H9 (cell line): ENCODE results near the gene PRPF40A. TPM values are rescaled to one million over a fixed set of nuclear protein-coding genes. Genes with fewer than 3 reads are reported as not detected.

ENCODE experiments used
- DNase-seq: peaks from one replicate; pipeline ENCODE4 v3.0.0-alpha.2; 2017
- H2AFZ ChIP-seq: one replicate; pipeline ENCODE4 v1.6.1; 2013; ENCODE audit warnings: mild to moderate bottlenecking, low read length, control low read depth, moderate library complexity
- H2AK5ac ChIP-seq: 2 replicates; pipeline ENCODE4 v1.6.1; 2013; ENCODE audit warnings: low read length, control low read depth, mixed read lengths; ENCODE audit not compliant: insufficient read length
- H2BK120ac ChIP-seq: one replicate; pipeline ENCODE4 v1.6.1; 2013; ENCODE audit warnings: low read depth, mild to moderate bottlenecking, low read length, control low read depth, inconsistent platforms; ENCODE audit not compliant: poor library complexity, severe bottlenecking
- H2BK12ac ChIP-seq: 2 replicates; pipeline ENCODE4 v1.6.1; 2013; ENCODE audit warnings: low read length, control low read depth, mixed read lengths, low read depth; ENCODE audit not compliant: insufficient read length
- H2BK15ac ChIP-seq: 2 replicates; pipeline ENCODE4 v1.6.1; 2013; ENCODE audit warnings: low read depth, low read length, control low read depth
- H2BK20ac ChIP-seq: one replicate; pipeline ENCODE4 v1.6.1; 2013; ENCODE audit warnings: low read depth, mild to moderate bottlenecking, low read length, control low read depth, inconsistent platforms; ENCODE audit not compliant: poor library complexity, severe bottlenecking
- H2BK5ac ChIP-seq: 2 replicates; pipeline ENCODE4 v1.6.1; 2013; ENCODE audit warnings: low read length, control low read depth, mixed read lengths; ENCODE audit not compliant: insufficient read length
- H3K14ac ChIP-seq: 2 replicates; pipeline ENCODE4 v1.6.1; 2013; ENCODE audit warnings: low read length, control low read depth; ENCODE audit not compliant: insufficient read depth
- H3K18ac ChIP-seq: 2 replicates; pipeline ENCODE4 v1.6.1; 2013; ENCODE audit warnings: low read depth, mild to moderate bottlenecking, mixed read lengths, low read length, control low read depth; ENCODE audit not compliant: insufficient read length
- H3K23ac ChIP-seq: 2 replicates; pipeline ENCODE4 v1.6.1; 2013; ENCODE audit warnings: low read length, control low read depth, mixed read lengths, low read depth; ENCODE audit not compliant: insufficient read length
- H3K23me2 ChIP-seq: 2 replicates; pipeline ENCODE4 v1.6.1; 2013; ENCODE audit warnings: low read depth, mild to moderate bottlenecking, mixed read lengths, low read length, control low read depth; ENCODE audit not compliant: insufficient read length, poor library complexity, severe bottlenecking
- H3K27ac ChIP-seq: 2 replicates; pipeline ENCODE4 v1.5.1; 2013; ENCODE audit warnings: low read length, control low read depth, mixed read lengths, low read depth; ENCODE audit not compliant: insufficient read length
- H3K27me3 ChIP-seq: 2 replicates; pipeline ENCODE4 v1.6.1; 2013; ENCODE audit warnings: low read length, control low read depth, inconsistent platforms; ENCODE audit not compliant: insufficient read depth
- H3K4ac ChIP-seq: 2 replicates; pipeline ENCODE4 v1.6.1; 2013; ENCODE audit warnings: low read depth, mild to moderate bottlenecking, control low read depth, inconsistent platforms, low read length, moderate library complexity
- H3K4me1 ChIP-seq: 2 replicates; pipeline ENCODE4 v1.6.1; 2013; ENCODE audit warnings: low read length, control low read depth, inconsistent platforms; ENCODE audit not compliant: insufficient read depth
- H3K4me2 ChIP-seq: 2 replicates; pipeline ENCODE4 v1.6.1; 2013; ENCODE audit warnings: low read length, control low read depth, mixed read lengths; ENCODE audit not compliant: insufficient read length, insufficient read depth
- H3K56ac ChIP-seq: 2 replicates; pipeline ENCODE4 v1.6.1; 2013; ENCODE audit warnings: low read depth, mild to moderate bottlenecking, mixed read lengths, low read length, control low read depth; ENCODE audit not compliant: insufficient read length
- H3K79me1 ChIP-seq: 2 replicates; pipeline ENCODE4 v1.6.1; 2013; ENCODE audit warnings: low read depth, mild to moderate bottlenecking, moderate library complexity, low read length, control low read depth, inconsistent platforms; ENCODE audit not compliant: insufficient read depth, poor library complexity, severe bottlenecking
- H3K79me2 ChIP-seq: 2 replicates; pipeline ENCODE4 v1.6.1; 2013; ENCODE audit warnings: low read length, control low read depth, inconsistent platforms; ENCODE audit not compliant: insufficient read depth
- H3K9ac ChIP-seq: 2 replicates; pipeline ENCODE4 v1.6.1; 2013; ENCODE audit warnings: low read length, control low read depth, mixed read lengths; ENCODE audit not compliant: insufficient read length; ENCODE audit errors: extremely low read depth
- H3K9me3 ChIP-seq: one replicate; pipeline ENCODE4 v1.6.1; 2013; ENCODE audit warnings: low read depth, low read length, inconsistent platforms; ENCODE audit not compliant: control insufficient read depth
- H3T11ph ChIP-seq: one replicate; pipeline ENCODE4 v1.6.1; 2013; ENCODE audit warnings: mild to moderate bottlenecking, low read length, control low read depth, inconsistent platforms
- H4K20me1 ChIP-seq: one replicate; pipeline ENCODE4 v1.6.1; 2013; ENCODE audit not compliant: control insufficient read depth, insufficient read length, insufficient read depth
- H4K5ac ChIP-seq: 2 replicates; pipeline ENCODE4 v1.6.1; 2013; ENCODE audit warnings: low read depth, mild to moderate bottlenecking, mixed read lengths, low read length, control low read depth; ENCODE audit not compliant: insufficient read length
- H4K8ac ChIP-seq: replicated peaks from 2 replicates; pipeline ENCODE4 v1.6.1; 2013; ENCODE audit warnings: low read length, control low read depth, mixed read lengths, low read depth; ENCODE audit not compliant: insufficient read length
- H4K91ac ChIP-seq: 2 replicates; pipeline ENCODE4 v1.6.1; 2013; ENCODE audit warnings: low read depth, mild to moderate bottlenecking, moderate library complexity, mixed read lengths, low read length, control low read depth; ENCODE audit not compliant: insufficient read length
- H3K27ac Mint-ChIP-seq, 3 experiments: 2 replicates in 2 of 3; 3 replicates in 1 of 3; pipeline ENCODE4 v1.8.0; 2020 to 2021; ENCODE audit warnings: mixed read lengths in 3 of 3, mild to moderate bottlenecking in 1 of 3, moderate library complexity in 1 of 3
- H3K27me3 Mint-ChIP-seq: 2 replicates; pipeline ENCODE4 v1.8.0; 2021; ENCODE audit warnings: low read depth, mild to moderate bottlenecking, moderate library complexity, mixed read lengths
- H3K36me3 Mint-ChIP-seq, 3 experiments: 2 replicates in 2 of 3; 3 replicates in 1 of 3; pipeline ENCODE4 v1.8.0; 2020 to 2021; ENCODE audit warnings: low read depth in 3 of 3, mixed read lengths in 3 of 3; ENCODE audit not compliant: insufficient read depth in 1 of 3
- H3K4me1 Mint-ChIP-seq, 2 experiments: 2 replicates each; pipeline ENCODE4 v1.8.0; 2020; ENCODE audit warnings: mixed read lengths in 2 of 2
- H3K4me3 Mint-ChIP-seq, 2 experiments: 2 replicates in 1 of 2; 3 replicates in 1 of 2; pipeline ENCODE4 v1.8.0; 2020 to 2021; ENCODE audit warnings: mild to moderate bottlenecking in 2 of 2, mixed read lengths in 2 of 2, moderate library complexity in 1 of 2
- H3K9me3 Mint-ChIP-seq, 2 experiments: 2 replicates in 1 of 2; 3 replicates in 1 of 2; pipeline ENCODE4 v1.8.0; 2020; ENCODE audit warnings: mild to moderate bottlenecking in 2 of 2, mixed read lengths in 2 of 2, moderate library complexity in 1 of 2
- CTCF ChIP-seq: fragments of 200-600 bp; sonication (generic); conservative IDR thresholded peaks from 3 replicates; pipeline ENCODE4 v1.8.0; 2021; ENCODE audit warnings: antibody characterized with exemption, mild to moderate bottlenecking
- WGBS: extraction: QIAGEN DNeasy Blood & Tissue Kit; methylation state at CpG from one replicate; pipeline ENCODE4 v1.1.7; 2013; ENCODE audit warnings: missing lambda C conversion rate, low lambda C conversion rate, mixed read lengths; ENCODE audit not compliant: insufficient read length; ENCODE audit errors: extremely low coverage; 5-methylcytosine and 5-hydroxymethylcytosine counted together
- total RNA-seq: library from RNA; stranded (reverse); gene quantifications from 2 replicates; pipeline ENCODE4 v1.2.1, GENCODE V29; 2021

The PRPF40A gene
- total RNA-seq, 1 experiment from 2014 or later: 158 TPM

- H4K91ac ChIP-seq: no peak overlapping the region
- H3T11ph ChIP-seq: no peak overlapping the region
- no peaks in the 10 kb centered on the region for H4K20me1 ChIP-seq
- Mint-ChIP-seq H3K27me3 (no peaks in the 10 kb centered on the region), H3K27ac (no peak overlapping the region), H3K36me3 (peaks cover 25 to 83% (median 70%) of the 10 kb centered on the region in 3 experiments; a peak in 6 of 7 replicates), H3K9me3 (no peaks in the 10 kb centered on the region), H3K4me1 (no peaks in the 10 kb centered on the region), H3K4me3 (no peak overlapping the region)
- H3K23ac ChIP-seq: no peak overlapping the region
- no peak overlapping the region for H2AFZ ChIP-seq
- H3K9me3 ChIP-seq: no peaks in the 10 kb centered on the region
- H4K8ac ChIP-seq: no peak overlapping the region
- H3K9ac ChIP-seq: no peak overlapping the region
- H2BK120ac ChIP-seq: no peak overlapping the region
- no peak overlapping the region for H3K18ac ChIP-seq
- no peak overlapping the region for H2BK20ac ChIP-seq
- H3K4me2 ChIP-seq: no peak overlapping the region
- H4K5ac ChIP-seq: no peak overlapping the region
- no CpG with 5 or more reads among the region's 4 CpGs for WGBS
- DNase-seq: no peak
- no peaks in the 10 kb centered on the region for H3K4me1 ChIP-seq
- no peaks in the 10 kb centered on the region for H3K79me1 ChIP-seq
- no peak overlapping the region for H2BK12ac ChIP-seq
- no peaks in the 10 kb centered on the region for H3K23me2 ChIP-seq
- H3K4ac ChIP-seq: no peak overlapping the region
- H3K27me3 ChIP-seq: no peaks in the 10 kb centered on the region
- H3K27ac ChIP-seq: no peak overlapping the region
- no peak for TF ChIP-seq CTCF
- no peak overlapping the region for H2BK5ac ChIP-seq
- no peaks in the 10 kb centered on the region for H3K79me2 ChIP-seq
- no peak overlapping the region for H2AK5ac ChIP-seq
- H2BK15ac ChIP-seq: no peak overlapping the region
- no peak overlapping the region for H3K56ac ChIP-seq
- no peak overlapping the region for H3K14ac ChIP-seq
Measured at GRCh38 chr2:152674334-152674733, 42.9 kb downstream of the PRPF40A start.
